GM12878 (cell line): ENCODE measurements around the gene FGF14. TPM values are rescaled to one million over a fixed set of nuclear protein-coding genes. Genes with fewer than 3 reads are reported as not detected.

Experiments
- ATAC-seq: fragments of 200-7000 bp; cut with Tn5 transposase; 3 replicates; pipeline ENCODE4 v1.9.1; 2020; ENCODE audit warnings: mild to moderate bottlenecking, moderate library complexity
- BruUV-seq: library from RNA; stranded (reverse); fragments of 400-500 nt; replicated peaks from 2 replicates; lab custom pipeline; 2021; lab: Mats Ljungman, UMichigan
- CTCF ChIA-PET: fragments of 300-600 bp; sonication (Branson Sonifier 250); formaldehyde crosslinking; extraction: SDS; loops from one replicate; lab custom pipeline; 2021; ENCODE audit warnings: inconsistent platforms; lab: Yijun Ruan, JAX
- POLR2A ChIA-PET: fragments of 350-600 bp; formaldehyde crosslinking; extraction: SDS; loops from one replicate; lab custom pipeline; 2021; ENCODE audit warnings: inconsistent platforms; lab: Charles Lee
- RAD21 ChIA-PET: fragments of 300-600 bp; sonication (Branson Sonifier 250); formaldehyde crosslinking; loops from one replicate; lab custom pipeline; 2023; ENCODE audit warnings: antibody characterized with exemption; ENCODE audit not compliant: unreplicated experiment; lab: Charles Lee
- SMC1A ChIA-PET: fragments of 300-600 bp; sonication (Branson Sonifier 250); formaldehyde crosslinking; loops from one replicate; lab custom pipeline; 2023; ENCODE audit not compliant: unreplicated experiment, uncharacterized antibody; lab: Charles Lee
- DNase-seq: peaks from one replicate; pipeline ENCODE4 v3.0.0-alpha.2; 2011; ENCODE audit warnings: low read depth, low spot score
- FAIRE-seq: peaks from 3 replicates; lab custom pipeline; 2011; peaks lifted over from hg19 to GRCh38; lab: Jason Lieb, UNC
- H2AFZ ChIP-seq: 2 replicates; pipeline ENCODE4 v1.6.0; 2011; ENCODE audit warnings: low read depth, low read length, control low read depth; ENCODE audit not compliant: control insufficient read depth
- H3K27ac ChIP-seq: 2 replicates; pipeline ENCODE4 v1.5.1; 2011; ENCODE audit warnings: control low read depth; ENCODE audit not compliant: control insufficient read depth, insufficient read depth
- H3K27me3 ChIP-seq, 2 experiments: replicated peaks in 1 of 2; 2 replicates each; pipeline versions ENCODE4 v1.6.0 to v1.6.1; 2011; ENCODE audit warnings: low read length in 1 of 2; ENCODE audit not compliant: control insufficient read depth in 2 of 2, insufficient read depth in 2 of 2
- H3K36me3 ChIP-seq, 2 experiments: 2 replicates each; pipeline ENCODE4 v1.5.1; 2011; ENCODE audit warnings: low read length in 1 of 2; ENCODE audit not compliant: control insufficient read depth in 2 of 2, insufficient read depth in 2 of 2
- H3K4me1 ChIP-seq: 2 replicates; pipeline ENCODE4 v1.6.1; 2011; ENCODE audit warnings: mild to moderate bottlenecking, low read length, moderate library complexity, mixed read lengths; ENCODE audit not compliant: control insufficient read depth, insufficient read depth
- H3K4me2 ChIP-seq: 2 replicates; pipeline ENCODE4 v1.6.0; 2011; ENCODE audit warnings: control low read depth; ENCODE audit not compliant: control insufficient read depth, insufficient read depth
- H3K4me3 ChIP-seq: fragments of 200-600 bp; sonication (generic); 2 replicates; pipeline ENCODE4 v1.5.1; 2016
- H3K79me2 ChIP-seq: 2 replicates; pipeline ENCODE4 v1.6.0; 2011; ENCODE audit warnings: low read length; ENCODE audit not compliant: control insufficient read depth, insufficient read depth
- H3K9ac ChIP-seq: 2 replicates; pipeline ENCODE4 v1.8.0; 2011; ENCODE audit warnings: low read length, control low read depth, mixed read lengths; ENCODE audit not compliant: control insufficient read depth, insufficient read depth
- H3K9me3 ChIP-seq: replicated peaks from 3 replicates; pipeline ENCODE4 v1.5.1; 2011; ENCODE audit warnings: mild to moderate bottlenecking, low read length; ENCODE audit not compliant: control insufficient read depth, insufficient read depth
- H4K20me1 ChIP-seq: 2 replicates; pipeline ENCODE4 v1.6.0; 2011; ENCODE audit not compliant: control insufficient read depth, insufficient read depth
- BACH1 ChIP-seq: fragments of 450-650 bp; IDR thresholded peaks from 2 replicates; pipeline ENCODE4 v1.6.1; 2017; ENCODE audit warnings: mild to moderate bottlenecking, borderline replicate concordance
- BHLHE40 ChIP-seq, 2 experiments: fragments of 450-650 bp in 1 of 2; IDR thresholded peaks; 2 replicates each; pipeline ENCODE4 v1.6.1; 2011 to 2017; ENCODE audit warnings: low read depth in 2 of 2, borderline replicate concordance in 1 of 2, improper control_type of control experiment in 1 of 2, low read length in 1 of 2, mild to moderate bottlenecking in 1 of 2
- DPF2 ChIP-seq: fragments of 450-650 bp; IDR thresholded peaks from 2 replicates; pipeline ENCODE4 v1.6.1; 2017; ENCODE audit warnings: mild to moderate bottlenecking
- EP300 ChIP-seq, 2 experiments: fragments of 150-350 bp in 1 of 2; IDR thresholded peaks; 2 replicates each; pipeline ENCODE4 v1.6.1; 2011 to 2012; ENCODE audit warnings: low read depth in 2 of 2, low read length in 2 of 2, borderline replicate concordance in 1 of 2, improper control_type of control experiment in 1 of 2, inconsistent platforms in 1 of 2; ENCODE audit not compliant: control insufficient read depth in 1 of 2
- GABPA ChIP-seq: IDR thresholded peaks from 2 replicates; pipeline ENCODE4 v1.6.1; 2014; ENCODE audit warnings: antibody characterized with exemption, low read depth, mild to moderate bottlenecking, inconsistent platforms
- IKZF2 ChIP-seq, 2 experiments: fragments of 450-650 bp; IDR thresholded peaks; 2 replicates each; pipeline ENCODE4 v1.6.1; 2017; ENCODE audit warnings: mild to moderate bottlenecking in 2 of 2, moderate library complexity in 2 of 2
- MEF2B ChIP-seq: fragments of 450-650 bp; IDR thresholded peaks from 2 replicates; pipeline ENCODE4 v1.6.1; 2018; ENCODE audit warnings: mild to moderate bottlenecking, moderate library complexity; ENCODE audit not compliant: partially characterized antibody, poor library complexity, severe bottlenecking
- MTA2 ChIP-seq: fragments of 450-650 bp; IDR thresholded peaks from 2 replicates; pipeline ENCODE4 v1.6.1; 2016; ENCODE audit warnings: low read depth, mild to moderate bottlenecking, moderate library complexity
- MYB ChIP-seq: fragments of 150-350 bp; IDR thresholded peaks from 2 replicates; pipeline ENCODE4 v1.6.1; 2014; ENCODE audit warnings: mild to moderate bottlenecking, low read depth, low read length, borderline replicate concordance
- NBN ChIP-seq: fragments of 450-650 bp; IDR thresholded peaks from 2 replicates; pipeline ENCODE4 v1.6.1; 2016
- NFYA ChIP-seq: IDR thresholded peaks from 2 replicates; pipeline ENCODE4 v1.6.1; 2011; ENCODE audit warnings: low read depth, mild to moderate bottlenecking, low read length, improper control_type of control experiment, borderline replicate concordance
- ZNF217 ChIP-seq: fragments of 450-650 bp; IDR thresholded peaks from 2 replicates; pipeline ENCODE4 v1.6.1; 2017; ENCODE audit warnings: antibody characterized with exemption, mild to moderate bottlenecking
- in situ Hi-C: fragments of 300-500 bp; cut with MboI; formaldehyde crosslinking; loops from 9 replicates; pipeline ENCODE4 v1.14.3; 2018; ENCODE audit warnings: mixed read lengths
- intact Hi-C: fragments of 100-400 bp; cut with micrococcal nuclease; formaldehyde crosslinking; loops from one replicate; pipeline ENCODE4 v1.14.2; 2022; ENCODE audit not compliant: unreplicated experiment
- polyA plus RNA-seq, 11 experiments: library from polyadenylated mRNA; depleted of rRNA in 4 of 11; unstranded in 6 of 11; stranded (reverse) in 5 of 11; fragments of >200 nt; fragmentation: Nextera tagmentation in 4 of 11; fragmentation: Illumina TruSeq in 1 of 11; extraction: Ambion mirVana in 4 of 11; extraction: Trizol in 1 of 11; gene quantifications; 1 replicate in 1 of 11; 2 replicates in 10 of 11; pipeline versions ENCODE4 v1.2.1 to v1.2.3, GENCODE V29; 2011 to 2016; ENCODE audit warnings: inconsistent platforms in 2 of 11, missing spikeins in 2 of 11, low read depth in 1 of 11
- total RNA-seq, 4 experiments: library from RNA; depleted of rRNA in 3 of 4; stranded (reverse); fragments of >200 nt in 3 of 4; fragmentation: Illumina TruSeq in 1 of 4; extraction: Trizol in 1 of 4; gene quantifications; 2 replicates each; pipeline versions ENCODE4 v1.2.1 to v1.2.3, GENCODE V29; 2013 to 2021
- TF ChIP-seq, protein P1 (sequence below): fragments of 150-350 bp; IDR thresholded peaks from 2 replicates; pipeline ENCODE4 v1.6.1; 2014; ENCODE audit warnings: mild to moderate bottlenecking, low read depth, low read length
- TF ChIP-seq, protein P2 (sequence below): fragments of 450-650 bp; IDR thresholded peaks from 2 replicates; pipeline ENCODE4 v1.6.1; 2016; ENCODE audit warnings: mild to moderate bottlenecking
- TF ChIP-seq, protein P3 (sequence below): IDR thresholded peaks from 2 replicates; pipeline ENCODE4 v1.6.1; 2012; ENCODE audit warnings: mild to moderate bottlenecking, low read depth, low read length
- TF ChIP-seq, protein P4 (sequence below): fragments of 450-650 bp; IDR thresholded peaks from 2 replicates; pipeline ENCODE4 v1.6.1; 2017; ENCODE audit warnings: borderline replicate concordance
- TF ChIP-seq, protein P5 (sequence below): fragments of 450-650 bp; IDR thresholded peaks from 2 replicates; pipeline ENCODE4 v1.6.1; 2014; ENCODE audit warnings: mild to moderate bottlenecking

The FGF14 gene
- total and polyA plus RNA-seq, 10 of the 15 experiments (the other 5 are each of a cell fraction or from before 2014, with no cell fraction given) = under 0.01 to 0.44 (median 0.04) TPM

DNA sequence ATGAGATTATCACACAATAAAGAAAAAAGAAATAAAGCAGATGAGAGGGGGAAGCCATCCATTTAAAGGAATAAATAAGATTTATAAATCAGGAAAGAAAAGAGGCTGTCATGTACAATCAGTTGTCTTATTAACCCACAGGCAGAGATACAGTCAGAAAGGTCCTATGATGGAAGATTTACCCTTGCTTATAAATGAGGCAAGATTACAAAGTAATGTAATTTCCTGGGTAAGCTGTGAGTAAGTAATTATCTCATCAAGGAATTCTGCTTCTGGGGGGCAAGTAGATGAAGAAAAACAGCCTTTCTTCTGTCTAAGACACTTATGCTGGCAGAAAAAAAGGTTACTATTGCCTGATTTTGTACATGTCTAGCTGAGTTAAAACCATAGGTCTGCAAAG is 146.4 kb downstream of the FGF14 start:
- no peak overlapping the region for H3K4me3 ChIP-seq
- H3K9me3 ChIP-seq = no peaks in the 10 kb centered on the region
- intact Hi-C loops = no loop called here
- no peaks in the 10 kb centered on the region for H3K27me3 ChIP-seq
- H3K4me1 ChIP-seq = no peaks in the 10 kb centered on the region
- ChIA-PET RAD21 (no interaction called here), SMC1A (interaction anchor here (0.6 kb wide), 1 partner anchor 11 kb away, joined by 3 read pairs; no protein-coding TSS in a partner anchor), CTCF (no interaction called here), POLR2A (no interaction called here)
- no peaks in the 10 kb centered on the region for H3K79me2 ChIP-seq
- no peaks in the 10 kb centered on the region for H3K36me3 ChIP-seq
- H3K4me2 ChIP-seq = no peak overlapping the region
- in situ Hi-C loops = no loop called here
- BruUV-seq = no TSS peak
- no peak overlapping the region for H2AFZ ChIP-seq
- FAIRE-seq (no peak), DNase-seq (no peak), ATAC-seq (no peak)
- H3K27ac ChIP-seq = no peak overlapping the region
- no peaks in the 10 kb centered on the region for H4K20me1 ChIP-seq
- no peak overlapping the region for H3K9ac ChIP-seq
- TF ChIP-seq, protein P1, sequence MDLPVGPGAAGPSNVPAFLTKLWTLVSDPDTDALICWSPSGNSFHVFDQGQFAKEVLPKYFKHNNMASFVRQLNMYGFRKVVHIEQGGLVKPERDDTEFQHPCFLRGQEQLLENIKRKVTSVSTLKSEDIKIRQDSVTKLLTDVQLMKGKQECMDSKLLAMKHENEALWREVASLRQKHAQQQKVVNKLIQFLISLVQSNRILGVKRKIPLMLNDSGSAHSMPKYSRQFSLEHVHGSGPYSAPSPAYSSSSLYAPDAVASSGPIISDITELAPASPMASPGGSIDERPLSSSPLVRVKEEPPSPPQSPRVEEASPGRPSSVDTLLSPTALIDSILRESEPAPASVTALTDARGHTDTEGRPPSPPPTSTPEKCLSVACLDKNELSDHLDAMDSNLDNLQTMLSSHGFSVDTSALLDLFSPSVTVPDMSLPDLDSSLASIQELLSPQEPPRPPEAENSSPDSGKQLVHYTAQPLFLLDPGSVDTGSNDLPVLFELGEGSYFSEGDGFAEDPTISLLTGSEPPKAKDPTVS = no peak
- no peak for TF ChIP-seq MYB
- TF ChIP-seq EP300 (IDR thresholded peaks at IDR 0.05; ENCODE audit: borderline replicate concordance in 1 of 2, control insufficient read depth in 1 of 2, low read depth in 2 of 2, low read length in 2 of 2) = no peak
- TF ChIP-seq, protein P2, sequence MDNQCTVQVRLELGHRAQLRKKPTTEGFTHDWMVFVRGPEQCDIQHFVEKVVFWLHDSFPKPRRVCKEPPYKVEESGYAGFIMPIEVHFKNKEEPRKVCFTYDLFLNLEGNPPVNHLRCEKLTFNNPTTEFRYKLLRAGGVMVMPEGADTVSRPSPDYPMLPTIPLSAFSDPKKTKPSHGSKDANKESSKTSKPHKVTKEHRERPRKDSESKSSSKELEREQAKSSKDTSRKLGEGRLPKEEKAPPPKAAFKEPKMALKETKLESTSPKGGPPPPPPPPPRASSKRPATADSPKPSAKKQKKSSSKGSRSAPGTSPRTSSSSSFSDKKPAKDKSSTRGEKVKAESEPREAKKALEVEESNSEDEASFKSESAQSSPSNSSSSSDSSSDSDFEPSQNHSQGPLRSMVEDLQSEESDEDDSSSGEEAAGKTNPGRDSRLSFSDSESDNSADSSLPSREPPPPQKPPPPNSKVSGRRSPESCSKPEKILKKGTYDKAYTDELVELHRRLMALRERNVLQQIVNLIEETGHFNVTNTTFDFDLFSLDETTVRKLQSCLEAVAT = no peak
- TF ChIP-seq, protein P3, sequence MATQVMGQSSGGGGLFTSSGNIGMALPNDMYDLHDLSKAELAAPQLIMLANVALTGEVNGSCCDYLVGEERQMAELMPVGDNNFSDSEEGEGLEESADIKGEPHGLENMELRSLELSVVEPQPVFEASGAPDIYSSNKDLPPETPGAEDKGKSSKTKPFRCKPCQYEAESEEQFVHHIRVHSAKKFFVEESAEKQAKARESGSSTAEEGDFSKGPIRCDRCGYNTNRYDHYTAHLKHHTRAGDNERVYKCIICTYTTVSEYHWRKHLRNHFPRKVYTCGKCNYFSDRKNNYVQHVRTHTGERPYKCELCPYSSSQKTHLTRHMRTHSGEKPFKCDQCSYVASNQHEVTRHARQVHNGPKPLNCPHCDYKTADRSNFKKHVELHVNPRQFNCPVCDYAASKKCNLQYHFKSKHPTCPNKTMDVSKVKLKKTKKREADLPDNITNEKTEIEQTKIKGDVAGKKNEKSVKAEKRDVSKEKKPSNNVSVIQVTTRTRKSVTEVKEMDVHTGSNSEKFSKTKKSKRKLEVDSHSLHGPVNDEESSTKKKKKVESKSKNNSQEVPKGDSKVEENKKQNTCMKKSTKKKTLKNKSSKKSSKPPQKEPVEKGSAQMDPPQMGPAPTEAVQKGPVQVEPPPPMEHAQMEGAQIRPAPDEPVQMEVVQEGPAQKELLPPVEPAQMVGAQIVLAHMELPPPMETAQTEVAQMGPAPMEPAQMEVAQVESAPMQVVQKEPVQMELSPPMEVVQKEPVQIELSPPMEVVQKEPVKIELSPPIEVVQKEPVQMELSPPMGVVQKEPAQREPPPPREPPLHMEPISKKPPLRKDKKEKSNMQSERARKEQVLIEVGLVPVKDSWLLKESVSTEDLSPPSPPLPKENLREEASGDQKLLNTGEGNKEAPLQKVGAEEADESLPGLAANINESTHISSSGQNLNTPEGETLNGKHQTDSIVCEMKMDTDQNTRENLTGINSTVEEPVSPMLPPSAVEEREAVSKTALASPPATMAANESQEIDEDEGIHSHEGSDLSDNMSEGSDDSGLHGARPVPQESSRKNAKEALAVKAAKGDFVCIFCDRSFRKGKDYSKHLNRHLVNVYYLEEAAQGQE = no peak
- no peak for TF ChIP-seq MEF2B
- TF ChIP-seq NFYA = no peak
- no peak for TF ChIP-seq MTA2
- TF ChIP-seq ZNF217 = no peak
- no peak for TF ChIP-seq GABPA
- TF ChIP-seq, protein P4, sequence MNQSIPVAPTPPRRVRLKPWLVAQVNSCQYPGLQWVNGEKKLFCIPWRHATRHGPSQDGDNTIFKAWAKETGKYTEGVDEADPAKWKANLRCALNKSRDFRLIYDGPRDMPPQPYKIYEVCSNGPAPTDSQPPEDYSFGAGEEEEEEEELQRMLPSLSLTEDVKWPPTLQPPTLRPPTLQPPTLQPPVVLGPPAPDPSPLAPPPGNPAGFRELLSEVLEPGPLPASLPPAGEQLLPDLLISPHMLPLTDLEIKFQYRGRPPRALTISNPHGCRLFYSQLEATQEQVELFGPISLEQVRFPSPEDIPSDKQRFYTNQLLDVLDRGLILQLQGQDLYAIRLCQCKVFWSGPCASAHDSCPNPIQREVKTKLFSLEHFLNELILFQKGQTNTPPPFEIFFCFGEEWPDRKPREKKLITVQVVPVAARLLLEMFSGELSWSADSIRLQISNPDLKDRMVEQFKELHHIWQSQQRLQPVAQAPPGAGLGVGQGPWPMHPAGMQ = no peak
- TF ChIP-seq, protein P5, sequence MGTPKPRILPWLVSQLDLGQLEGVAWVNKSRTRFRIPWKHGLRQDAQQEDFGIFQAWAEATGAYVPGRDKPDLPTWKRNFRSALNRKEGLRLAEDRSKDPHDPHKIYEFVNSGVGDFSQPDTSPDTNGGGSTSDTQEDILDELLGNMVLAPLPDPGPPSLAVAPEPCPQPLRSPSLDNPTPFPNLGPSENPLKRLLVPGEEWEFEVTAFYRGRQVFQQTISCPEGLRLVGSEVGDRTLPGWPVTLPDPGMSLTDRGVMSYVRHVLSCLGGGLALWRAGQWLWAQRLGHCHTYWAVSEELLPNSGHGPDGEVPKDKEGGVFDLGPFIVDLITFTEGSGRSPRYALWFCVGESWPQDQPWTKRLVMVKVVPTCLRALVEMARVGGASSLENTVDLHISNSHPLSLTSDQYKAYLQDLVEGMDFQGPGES = no peak
- TF ChIP-seq IKZF2 (IDR thresholded peaks at IDR 0.05) = no peak
- no peak for TF ChIP-seq DPF2
- TF ChIP-seq NBN = no peak
- no peak for TF ChIP-seq BHLHE40 (IDR thresholded peaks at IDR 0.05; ENCODE audit: borderline replicate concordance in 1 of 2, low read depth in 2 of 2, low read length in 1 of 2)
- TF ChIP-seq BACH1 = no peak
